HG03520 (cell line): ENCODE results near the gene RAP2A.
A peak's percentile ranks its signal among the peaks of the same experiment; 100 is the strongest.

Source experiments
- ATAC-seq: cut with Tn5 transposase; IDR thresholded peaks from one replicate; pipeline ENCODE4 v1.9.1; 2021; ENCODE audit warnings: mild to moderate bottlenecking, moderate library complexity; ENCODE audit not compliant: unreplicated experiment

Gene RAP2A

DNA sequence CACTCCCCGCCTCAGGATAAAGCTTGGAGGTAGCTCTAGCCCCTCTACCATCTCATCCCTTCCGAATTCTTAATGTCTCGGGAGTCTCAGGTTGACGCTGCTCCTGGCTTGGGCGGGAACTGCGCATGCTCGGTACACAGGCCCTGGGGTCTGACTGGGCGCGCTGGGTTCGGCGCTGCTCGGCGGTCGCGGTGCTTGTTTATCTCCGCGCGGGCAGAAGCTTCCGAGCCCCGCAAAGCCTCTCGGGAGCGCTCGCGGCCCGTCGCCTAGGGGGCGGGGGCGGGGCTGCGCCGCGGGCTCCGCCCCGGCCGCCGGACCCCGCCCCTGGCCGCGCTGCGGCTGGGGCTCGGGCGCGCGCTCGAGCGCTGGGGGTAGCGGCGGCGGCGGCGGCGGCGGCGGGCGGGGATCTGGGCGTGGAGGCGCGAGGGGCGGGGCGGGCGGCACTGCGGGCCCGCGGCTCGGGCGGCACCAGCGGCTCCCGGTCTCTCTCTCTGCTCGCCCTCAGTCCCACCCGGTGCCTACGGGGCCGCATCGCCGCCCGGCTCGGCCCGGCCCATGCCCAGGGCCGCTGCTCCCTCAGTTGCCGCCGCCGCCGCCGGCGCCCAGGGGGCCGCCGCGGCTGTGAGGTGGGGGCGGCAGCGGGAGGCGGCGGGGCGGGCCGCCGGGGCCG lies at the start of gene RAP2A:
Gene RAP2A (plus strand): TSS at position 443 of the 670 bp plus-strand sequence. CDS start 302 bp downstream, outside the sequence.
- ATAC-seq, result peak; percentile 38

DNA sequence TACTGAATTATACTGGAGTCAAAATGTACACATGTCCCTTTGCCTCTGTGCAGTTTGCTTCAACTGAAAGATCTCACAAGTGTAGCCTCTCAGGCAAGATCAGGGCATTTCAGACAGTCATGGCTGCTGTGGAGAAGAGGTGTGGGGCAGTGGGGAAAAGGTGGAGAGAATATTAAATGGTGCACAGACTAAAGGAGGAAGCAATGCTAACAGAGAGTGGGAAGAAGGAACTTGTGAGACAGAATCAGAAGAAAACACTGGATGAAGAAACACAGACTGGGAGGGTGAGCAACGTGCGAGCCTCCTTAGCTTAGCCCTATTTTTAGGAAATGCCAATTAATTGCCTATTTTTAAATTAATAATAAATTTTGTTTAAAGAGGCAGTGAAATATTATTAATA lies 49.6 kb upstream of the RAP2A start:
- ATAC-seq, result no peak

DNA sequence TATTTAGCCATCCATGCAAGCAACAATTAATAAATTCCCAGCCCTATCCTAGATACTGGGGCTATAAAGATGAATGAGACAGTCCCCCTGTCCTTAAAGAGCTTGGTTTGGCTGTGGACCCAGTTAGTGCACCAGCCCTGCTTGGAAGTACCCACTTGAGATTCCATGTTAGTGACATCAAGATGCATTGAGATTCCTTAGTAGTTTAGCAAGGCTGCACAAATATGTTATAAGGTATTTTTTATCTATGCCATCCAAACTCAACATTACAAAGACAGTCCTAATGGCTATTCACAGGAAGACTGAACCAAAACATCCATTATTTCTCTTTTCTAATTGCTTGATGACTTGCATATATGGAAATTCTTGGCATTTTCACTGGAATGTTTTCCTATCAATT lies 48.8 kb upstream of the RAP2A start:
- ATAC-seq, result no peak

DNA sequence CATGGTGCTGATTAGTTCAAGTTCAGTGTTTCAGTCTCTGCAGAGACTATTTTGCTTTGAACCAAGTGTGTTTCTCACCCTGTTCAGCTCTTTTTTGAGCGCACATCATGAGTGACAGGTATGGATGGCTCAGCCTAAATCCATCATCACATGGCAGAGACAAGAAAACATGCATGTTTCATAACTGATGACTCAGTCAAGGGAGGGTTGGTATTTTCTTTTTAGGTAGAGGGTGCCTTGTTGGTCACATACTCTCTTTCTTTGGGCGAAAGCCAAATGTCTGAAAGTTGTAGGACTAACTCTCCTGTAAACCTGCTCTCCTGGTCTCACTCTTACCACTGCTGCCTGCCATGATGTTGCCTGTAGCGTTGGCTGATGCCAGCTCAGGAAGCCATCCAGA lies 48.1 kb upstream of the RAP2A start:
- no peak for ATAC-seq

DNA sequence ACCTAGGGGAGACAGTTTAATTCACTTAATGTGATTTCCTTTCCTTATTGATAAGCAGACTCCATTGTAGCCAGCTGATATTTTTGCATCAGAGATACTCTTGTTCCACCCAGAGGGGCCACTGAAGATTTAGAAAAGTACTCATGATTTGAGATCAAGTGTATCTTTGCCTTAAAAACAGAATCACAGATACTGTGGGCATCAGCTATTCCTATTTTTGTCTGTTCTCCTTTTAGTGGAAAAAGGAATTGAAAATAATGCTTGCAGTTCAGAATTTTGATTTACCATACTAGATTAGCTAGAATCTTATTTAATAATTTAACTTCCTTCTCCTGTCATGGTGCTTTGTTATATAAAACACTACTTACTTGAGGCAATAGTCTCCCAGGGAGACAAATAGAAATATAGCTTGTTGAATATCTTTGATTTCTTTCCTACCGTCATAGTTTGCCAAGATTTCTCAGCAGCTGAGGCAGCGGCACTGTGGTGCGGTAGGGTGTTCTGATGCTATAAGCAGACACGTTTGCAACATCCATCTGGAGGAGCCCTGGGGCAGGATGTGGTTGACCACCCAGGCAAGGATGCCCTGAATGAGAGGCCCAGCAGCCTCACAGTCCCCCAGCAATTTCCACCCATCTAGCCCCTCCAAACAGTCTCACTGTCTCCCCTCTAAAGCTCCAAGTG lies 47.0 kb upstream of the RAP2A start:
- no peak for ATAC-seq

DNA sequence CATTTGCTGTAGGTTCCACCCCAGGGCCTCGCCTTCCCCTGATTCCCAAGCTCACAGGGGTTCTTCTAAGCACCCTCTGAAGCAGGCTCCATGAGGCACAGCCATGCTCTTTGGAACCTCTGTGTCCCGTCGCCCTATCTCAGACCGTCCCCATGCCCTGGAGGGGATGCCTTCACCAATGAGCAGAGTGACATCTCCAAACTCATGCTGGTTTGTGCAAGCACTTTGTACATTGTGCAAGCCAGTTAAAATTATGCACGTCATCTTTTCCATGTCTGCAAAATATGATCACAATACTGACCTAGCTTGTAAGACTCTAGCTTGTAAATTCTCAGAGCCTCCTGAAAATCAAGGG lies 46.5 kb upstream of the RAP2A start:
- ATAC-seq, result no peak

DNA sequence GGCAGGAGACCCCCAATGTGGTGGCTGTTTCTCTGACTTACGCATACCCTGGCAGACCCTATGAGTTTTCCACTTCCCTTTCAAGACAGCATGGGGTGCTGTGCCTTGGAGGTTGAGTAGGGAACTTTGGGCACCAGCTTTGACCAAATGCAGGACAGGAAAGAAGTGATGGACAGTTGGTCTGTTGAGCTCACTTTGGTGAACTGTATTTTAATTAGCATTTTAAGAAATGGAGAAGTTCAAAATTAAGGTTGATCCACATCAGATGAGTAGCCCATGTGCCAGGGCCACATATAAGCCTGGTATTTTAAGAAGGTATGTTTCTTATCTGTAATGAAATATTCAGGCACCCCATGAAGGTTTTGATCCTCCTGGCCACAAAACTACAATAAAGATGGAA lies 46.1 kb upstream of the RAP2A start:
- ATAC-seq, result no peak

DNA sequence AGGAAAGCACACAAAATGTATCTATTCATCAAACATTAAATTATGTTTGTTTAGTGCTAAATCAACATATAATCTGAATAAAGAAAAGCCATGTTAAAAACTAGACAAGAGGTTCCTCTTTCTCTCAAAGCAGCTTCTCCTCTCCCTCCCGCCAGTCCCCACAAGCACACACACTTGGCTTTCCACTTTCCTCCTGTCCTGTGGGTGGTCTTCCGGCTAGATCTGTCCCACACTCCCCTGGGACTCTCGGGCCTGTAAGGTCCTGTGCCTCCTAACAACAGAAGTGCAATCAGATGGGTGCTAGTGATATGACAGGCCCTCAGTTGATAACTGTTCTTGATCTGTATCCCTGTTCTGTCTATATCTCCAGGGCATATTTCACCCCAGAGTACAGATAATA lies 45.6 kb upstream of the RAP2A start:
- no peak for ATAC-seq

DNA sequence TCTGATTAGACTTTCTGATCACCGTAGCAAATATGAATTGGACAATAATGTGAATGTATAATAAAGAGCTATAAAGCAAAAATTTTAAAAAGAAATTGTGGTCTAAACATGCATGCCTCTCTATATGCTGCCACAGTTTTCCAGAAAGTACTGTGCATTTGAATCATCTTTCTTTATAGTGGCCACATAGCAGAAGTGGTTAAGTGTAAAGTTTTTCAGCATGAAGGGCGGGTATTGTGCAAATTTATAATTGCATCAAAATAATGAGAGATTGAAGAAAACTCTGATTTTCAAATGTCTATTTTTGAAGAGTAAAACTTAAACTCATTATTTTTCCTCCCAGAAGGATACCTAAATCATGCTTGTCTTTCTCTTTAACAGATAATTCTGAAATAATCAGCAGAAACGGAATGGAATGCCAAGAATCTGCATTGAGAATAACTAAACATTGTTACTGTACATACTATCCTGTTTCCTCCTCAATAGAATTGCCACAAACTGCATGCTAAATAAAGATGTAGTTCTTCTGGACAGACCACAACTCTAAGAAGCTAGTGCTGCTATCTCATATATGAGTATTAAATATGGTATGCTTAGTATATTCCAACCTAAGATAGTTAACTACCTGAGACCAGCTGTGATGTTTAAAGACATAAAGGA lies 42.9 kb upstream of the RAP2A start:
- no peak for ATAC-seq

DNA sequence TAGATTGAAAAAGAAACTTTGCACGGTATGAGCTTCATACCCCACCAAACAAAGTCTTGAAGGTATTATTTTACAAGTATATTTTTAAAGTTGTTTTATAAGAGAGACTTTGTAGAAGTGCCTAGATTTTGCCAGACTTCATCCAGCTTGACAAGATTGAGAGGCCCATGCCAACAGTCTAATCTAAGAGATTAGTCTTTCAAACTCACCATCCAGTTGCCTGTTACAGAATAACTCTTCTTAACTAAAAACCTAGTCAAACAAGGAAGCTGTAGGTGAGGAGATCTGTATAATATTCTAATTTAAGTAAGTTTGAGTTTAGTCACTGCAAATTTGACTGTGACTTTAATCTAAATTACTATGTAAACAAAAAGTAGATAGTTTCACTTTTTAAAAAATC lies 41.9 kb upstream of the RAP2A start:
- no peak for ATAC-seq

DNA sequence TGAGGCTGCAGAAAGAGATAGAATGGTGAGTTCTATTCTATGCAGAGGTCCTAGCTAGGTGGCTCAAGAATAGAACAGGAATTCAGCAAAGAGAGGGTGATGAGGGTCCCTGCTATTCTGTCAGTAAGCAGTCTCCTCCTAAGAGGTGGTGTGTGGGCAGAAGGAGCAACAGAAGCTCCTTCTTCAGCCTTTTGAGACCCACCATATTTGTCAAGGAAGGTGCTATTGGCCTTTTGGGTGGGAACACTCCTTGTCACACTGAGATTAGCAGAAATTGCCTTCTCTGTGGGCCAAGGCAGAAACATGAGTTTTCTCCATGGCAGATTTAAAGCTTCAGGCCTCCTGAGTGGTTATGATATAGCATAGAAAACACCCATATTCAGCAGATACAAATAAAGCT lies 39.4 kb upstream of the RAP2A start:
- no peak for ATAC-seq

DNA sequence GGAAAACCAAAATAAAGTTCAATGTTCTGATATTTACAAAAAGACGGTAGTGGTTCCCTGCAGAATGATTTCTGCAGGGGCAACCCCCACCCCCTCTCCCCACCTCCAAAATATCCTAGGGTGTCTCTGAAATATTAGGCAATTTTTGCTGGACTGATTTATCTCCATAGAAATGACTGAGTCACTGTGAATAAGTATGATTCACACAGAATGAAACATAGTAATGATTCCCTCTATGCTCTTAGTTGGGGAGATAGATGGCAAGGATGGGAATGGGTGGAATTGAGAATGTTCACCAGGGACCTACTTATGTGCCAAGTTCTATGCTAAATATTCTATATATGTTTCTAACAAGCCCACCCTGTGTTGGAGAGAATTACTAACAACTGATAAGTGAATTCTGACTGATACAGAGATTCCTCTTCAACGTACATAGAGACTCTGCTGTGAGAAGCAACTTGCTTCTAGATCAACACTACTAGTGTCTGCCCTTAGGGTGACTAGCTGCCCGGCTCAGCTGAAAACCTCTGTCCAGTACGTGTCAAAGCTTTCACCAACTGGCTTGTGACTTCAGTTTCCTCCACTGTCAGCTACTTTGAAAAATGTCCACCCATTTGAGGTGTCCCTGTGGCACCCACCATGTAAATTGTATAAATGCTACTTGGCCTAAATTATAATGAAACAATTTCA lies 38.4 kb upstream of the RAP2A start:
- no peak for ATAC-seq

DNA sequence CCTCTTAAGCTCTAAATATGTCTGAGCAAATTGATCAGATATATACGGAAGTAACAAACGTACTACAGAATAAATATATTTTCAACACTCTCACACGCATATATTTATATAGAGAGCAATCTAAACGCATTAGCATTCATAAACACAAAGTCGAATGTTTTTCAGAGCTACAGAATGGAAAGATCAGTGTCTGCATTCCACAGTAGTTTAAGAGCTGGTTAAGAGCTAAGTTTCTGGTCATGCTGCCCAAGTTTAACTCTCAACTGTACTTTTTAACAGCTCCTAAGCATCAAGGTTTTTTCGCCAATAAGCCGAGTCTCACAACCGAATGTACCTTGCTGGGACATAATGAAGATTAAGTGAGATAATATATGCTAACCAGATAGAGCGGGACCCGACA lies 36.7 kb upstream of the RAP2A start:
- no peak for ATAC-seq

DNA sequence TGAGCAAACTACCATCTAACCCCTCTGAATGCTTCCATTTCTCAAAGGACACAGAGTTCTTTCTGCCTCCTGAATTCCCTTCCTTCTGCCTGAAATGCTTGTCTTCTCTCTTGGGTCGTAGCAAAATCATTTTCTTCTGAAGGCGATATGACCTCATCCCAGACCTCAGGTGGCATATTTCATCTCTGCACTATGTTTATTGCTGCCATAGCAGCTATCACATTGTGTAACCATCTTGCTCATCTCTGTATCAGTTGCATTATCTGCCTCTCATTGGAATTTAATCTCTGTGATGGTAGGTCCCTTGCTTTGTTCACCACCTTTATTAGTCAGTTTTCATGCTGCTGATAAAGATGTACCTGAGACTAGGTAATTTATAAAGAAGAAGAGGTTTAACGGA lies 32.5 kb upstream of the RAP2A start:
- no peak for ATAC-seq

DNA sequence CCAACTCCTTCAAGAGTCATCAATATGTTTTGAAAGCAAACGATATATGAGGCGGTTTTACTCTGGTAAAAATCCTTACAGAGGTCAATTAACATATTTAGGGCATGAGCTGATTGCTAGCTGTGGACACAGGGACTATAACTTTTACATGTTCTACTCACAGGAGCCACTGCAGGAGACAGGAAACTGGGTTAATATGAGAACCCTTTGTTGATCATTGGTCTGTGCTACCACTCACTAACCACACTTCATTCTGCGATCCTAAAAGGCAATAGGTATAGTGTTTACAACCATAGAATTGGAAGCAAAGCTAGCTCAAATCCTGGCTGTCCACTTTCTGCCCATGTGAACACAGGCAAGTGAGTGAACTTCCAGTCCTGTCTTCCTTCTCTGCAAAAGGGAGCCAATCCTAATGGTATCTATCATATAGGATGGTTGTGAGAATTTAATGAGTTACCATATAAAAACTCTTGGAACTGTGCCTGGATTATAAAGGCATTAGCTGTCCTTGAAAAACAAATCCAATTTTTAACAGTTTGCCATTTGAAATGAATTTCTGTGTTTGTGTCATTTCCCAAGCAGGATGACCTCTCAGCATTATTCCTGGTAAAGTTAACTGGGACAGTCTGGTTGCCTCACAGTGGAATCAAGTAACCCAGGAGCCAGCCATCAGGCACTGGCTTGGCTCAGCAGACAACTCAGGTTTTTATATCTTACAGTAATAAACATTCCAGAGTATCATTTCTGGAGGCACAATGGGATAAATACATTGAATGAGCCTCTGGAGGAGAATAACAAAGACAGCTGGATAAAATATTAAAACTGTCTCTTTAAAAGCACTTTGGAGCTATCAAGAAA lies 29.8 kb upstream of the RAP2A start:
- no peak for ATAC-seq

DNA sequence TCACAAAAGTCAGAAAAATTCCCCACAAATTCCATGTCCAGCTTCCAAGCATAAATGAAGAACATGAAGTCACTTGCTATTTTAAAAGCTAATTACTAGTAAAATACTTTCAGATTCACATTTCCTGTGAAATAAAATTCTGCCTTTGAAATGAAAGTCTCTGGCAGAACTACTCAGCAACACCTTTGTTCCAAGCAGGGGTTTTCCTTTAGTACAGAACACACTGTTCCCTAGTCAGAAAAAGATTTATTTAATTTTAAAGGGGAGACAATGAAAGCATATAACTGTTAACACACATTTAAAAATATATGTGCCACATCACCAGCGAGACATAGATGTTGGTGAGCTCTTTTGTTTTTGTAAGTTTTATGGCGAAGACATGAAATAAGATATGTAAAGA lies 26.4 kb upstream of the RAP2A start:
- no peak for ATAC-seq

DNA sequence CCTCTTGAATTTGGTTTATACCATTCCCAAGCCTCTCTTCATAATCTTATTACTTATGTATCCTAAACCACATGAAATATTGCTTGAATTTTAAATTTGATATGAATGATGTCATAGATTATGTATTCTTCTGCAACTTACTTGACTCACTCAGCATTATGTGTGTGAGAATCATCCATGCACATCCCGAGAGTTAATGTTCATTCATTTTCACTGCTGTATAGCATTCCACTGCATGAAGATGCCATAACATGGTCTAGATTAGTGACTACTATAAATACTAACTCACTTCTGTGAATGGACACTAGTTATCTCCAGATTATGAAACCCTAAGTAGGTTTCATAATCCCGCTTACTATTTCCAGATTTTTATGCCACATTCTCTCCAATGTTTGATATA lies 25.0 kb upstream of the RAP2A start:
- ATAC-seq, result no peak

DNA sequence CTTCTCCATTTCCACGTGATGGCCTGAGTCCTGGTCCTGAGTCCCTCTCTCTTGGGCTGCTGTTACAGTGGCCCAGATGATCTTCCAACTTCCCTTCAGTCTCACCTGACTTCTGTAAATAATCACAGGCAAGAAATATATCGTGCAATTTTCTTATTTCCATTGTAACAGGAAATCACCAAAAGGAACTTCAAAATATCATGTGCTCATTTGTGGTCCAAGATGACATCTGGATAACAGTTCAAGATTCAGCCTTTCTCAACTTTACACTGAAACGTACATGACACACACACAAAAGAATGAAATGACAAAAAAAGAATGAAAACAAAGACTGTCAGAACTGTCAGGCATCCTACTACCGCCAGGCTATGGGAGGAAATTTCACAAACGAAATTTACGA lies 22.0 kb upstream of the RAP2A start:
- ATAC-seq, result no peak

DNA sequence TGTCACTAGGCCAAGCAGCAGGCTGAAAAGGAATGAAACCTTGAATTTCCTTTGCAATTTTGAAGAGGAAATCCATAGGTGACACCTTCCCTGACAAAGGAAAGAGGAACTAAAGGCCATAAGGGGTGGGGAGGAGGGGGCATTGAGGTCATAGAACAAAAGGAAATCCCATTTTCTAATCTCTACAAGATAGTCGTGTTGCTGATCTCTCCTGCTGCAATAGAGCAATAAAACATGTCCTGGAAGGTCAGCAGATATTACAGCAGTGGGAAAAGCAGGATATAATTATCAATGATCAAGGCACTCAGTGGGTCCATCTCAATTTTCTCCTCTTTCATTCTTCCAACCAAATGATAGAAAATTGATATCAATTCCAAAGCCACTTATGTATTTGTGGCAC lies 20.3 kb upstream of the RAP2A start:
- no peak for ATAC-seq

DNA sequence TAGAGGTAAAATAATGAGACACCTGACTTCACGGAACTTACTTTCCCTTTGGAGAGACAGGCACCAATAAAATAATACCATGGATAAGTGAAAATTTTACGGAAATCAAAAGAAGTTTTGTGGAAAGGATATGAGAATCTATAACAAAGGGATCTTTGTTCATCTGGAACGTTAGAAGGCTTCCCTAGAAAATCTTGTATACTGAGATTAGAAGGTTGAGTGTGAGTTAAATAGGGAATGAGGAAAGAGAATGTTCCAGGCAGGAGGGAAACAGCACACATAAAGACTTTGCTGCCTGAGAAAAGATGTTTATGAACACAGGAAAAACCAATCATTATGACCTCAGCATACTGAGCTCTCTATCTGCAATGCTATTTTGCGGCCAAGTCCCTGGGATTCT lies 19.6 kb upstream of the RAP2A start:
- no peak for ATAC-seq

DNA sequence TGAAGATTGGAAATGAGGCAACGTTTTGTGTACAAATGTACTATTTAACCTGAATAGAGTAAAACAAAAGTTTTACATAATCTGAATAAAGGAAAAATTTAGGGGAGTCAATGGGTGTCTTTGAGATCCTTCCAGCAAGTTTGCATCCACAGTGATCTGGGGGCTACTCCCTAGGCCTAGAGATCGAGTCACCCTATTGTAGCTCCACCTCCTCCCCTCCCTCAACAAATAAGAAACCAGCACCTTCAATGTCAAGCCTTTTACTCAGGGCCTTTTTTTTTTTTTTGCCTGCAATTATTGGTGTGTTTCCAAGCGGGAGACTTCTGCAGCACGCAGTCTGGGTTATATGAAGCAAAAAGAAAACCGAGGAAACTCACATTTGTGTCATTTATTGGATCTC lies 16.3 kb upstream of the RAP2A start:
- ATAC-seq, result no peak
